HG02623 (cell line): ENCODE results near the gene FASTK.
"Not testable (repeated sequence)": the region's sequence is repeated elsewhere in the genome, so short reads cannot be mapped to it uniquely, and the experiment has no call there.

Source experiments
- ATAC-seq: cut with Tn5 transposase; IDR thresholded peaks from one replicate; pipeline ENCODE4 v1.9.1; 2021; ENCODE audit warnings: moderate library complexity; ENCODE audit not compliant: unreplicated experiment

FASTK gene

GRCh38 chr7:151053751-151054150 is 26.9 kb downstream of the FASTK start:
- no peak for ATAC-seq

- ATAC-seq = no peak
Measured at GRCh38 chr7:151053096-151053495, 27.5 kb downstream of the FASTK start.

- no peak for ATAC-seq
Measured at GRCh38 chr7:151051108-151051507, 29.5 kb downstream of the FASTK start.

- ATAC-seq = no peak
Measured at GRCh38 chr7:151048911-151049463, 31.6 kb downstream of the FASTK start.

GRCh38 chr7:151047976-151048815 is 32.4 kb downstream of the FASTK start, which contains the start of gene ASIC3:
TSS of gene ASIC3 (plus strand) at chr7:151048531. CDS start at chr7:151048886, 355 bp downstream.
- ATAC-seq = no peak

- ATAC-seq = no peak
Measured at GRCh38 chr7:151046603-151047573, 33.7 kb downstream of the FASTK start.

GRCh38 chr7:151045967-151046366 is 34.6 kb downstream of the FASTK start:
- no peak for ATAC-seq

- no peak for ATAC-seq
Measured at GRCh38 chr7:151045262-151045661, 35.3 kb downstream of the FASTK start.

GRCh38 chr7:151043959-151044358 is 36.6 kb downstream of the FASTK start:
- no peak for ATAC-seq

- ATAC-seq = not testable (repeated sequence)
Measured at GRCh38 chr7:151043449-151043848, 37.2 kb downstream of the FASTK start.

- ATAC-seq = no peak
Measured at GRCh38 chr7:151040616-151041375, 39.8 kb downstream of the FASTK start.

GRCh38 chr7:151039850-151040548 is 40.6 kb downstream of the FASTK start:
- no peak for ATAC-seq

- ATAC-seq = no peak
Measured at GRCh38 chr7:151038951-151039849, 41.4 kb downstream of the FASTK start.

- no peak for ATAC-seq
Measured at GRCh38 chr7:151035902-151036301, 44.7 kb downstream of the FASTK start.

- no peak for ATAC-seq
Measured at GRCh38 chr7:151035026-151035717, 45.4 kb downstream of the FASTK start.

GRCh38 chr7:151034312-151035025 is 46.1 kb downstream of the FASTK start:
- no peak for ATAC-seq

GRCh38 chr7:151033864-151034249 is 46.8 kb downstream of the FASTK start:
- ATAC-seq = no peak
